ENCODE results near the gene KDM3A. TPM values are rescaled to one million over a fixed set of nuclear protein-coding genes. Genes with fewer than 3 reads are reported as not detected.
A peak's percentile ranks its signal among the peaks of the same experiment; 100 is the strongest.

The KDM3A gene
- total and polyA plus RNA-seq, 9 of the 15 experiments (the other 6 are each of a cell fraction or from before 2014, with no cell fraction given) = 7.5 to 95.4 (median 24.8) TPM

- TF ChIP-seq ZNF212 (CRISPR knock-in tag; IDR thresholded peaks at IDR 0.05) (no peak), MYNN (IDR thresholded peaks at IDR 0.05) (no peak), MYNN (CRISPR knock-in tag; IDR thresholded peaks at IDR 0.05) (no peak), E2F1 (CRISPR knock-in tag; IDR thresholded peaks at IDR 0.05) (no peak), HINFP (tag; conservative IDR thresholded peaks at IDR 0.05; ENCODE audit: low read depth) (peak; percentile 37; the same call in 1 of the 2 replicates), CBX2 (IDR thresholded peaks at IDR 0.05; ENCODE audit: insufficient read depth, low read length, poor library complexity, severe bottlenecking) (no peak), RNF219 (CRISPR knock-in tag; IDR thresholded peaks at IDR 0.05) (0 out of 2 replicates have a peak, but pooled peaks have one; percentile 22), MECOM (CRISPR knock-in tag; IDR thresholded peaks at IDR 0.05) (0 out of 2 replicates have a peak, but pooled peaks have one; percentile 13), ADNP (tag; IDR thresholded peaks at IDR 0.05) (peak; percentile 88), MIER1 (IDR thresholded peaks at IDR 0.05; ENCODE audit: low read depth) (peak; percentile 24; the same call in 1 of the 2 replicates), ZNF644 (tag; IDR thresholded peaks at IDR 0.05; ENCODE audit: low read depth) (peak; percentile 79; the same call in 1 of the 2 replicates), FOXM1 (IDR thresholded peaks at IDR 0.05; ENCODE audit: low read depth) (0 out of 2 replicates have a peak, but pooled peaks have one; percentile 24), FOXM1 (CRISPR knock-in tag; IDR thresholded peaks at IDR 0.05; ENCODE audit: low read depth) (no peak), ZEB2 (IDR thresholded peaks at IDR 0.05) (0 out of 2 replicates have a peak, but pooled peaks have one; percentile 41), ZNF584 (CRISPR knock-in tag; IDR thresholded peaks at IDR 0.05; ENCODE audit: low read depth) (peak; percentile 83; the same call in 1 of the 2 replicates), GATAD2B (IDR thresholded peaks at IDR 0.05; ENCODE audit: borderline replicate concordance) (no peak), IRF1 (CRISPR knock-in tag; IDR thresholded peaks at IDR 0.05; ENCODE audit: borderline replicate concordance) (no peak), ARID3B (CRISPR knock-in tag; IDR thresholded peaks at IDR 0.05; ENCODE audit: borderline replicate concordance) (no peak), CREB3 (tag; conservative IDR thresholded peaks at IDR 0.05; ENCODE audit: low read depth) (peak; percentile 80; the same call in 1 of the 2 replicates)
Observed at GRCh38 chr2:86439879-86440630, 1.1 kb upstream of the KDM3A start (continued).
